ENCODE data around the gene LHPP.

The LHPP gene

GRCh38 chr10:124453960-124454610 is 7.5 kb upstream of the LHPP start:
- no peak overlapping the region for H3K4me3 ChIP-seq (ENCODE audit: low read depth, low read length, poor library complexity, severe bottlenecking)
- H3K27ac ChIP-seq (ENCODE audit: low read depth, low read length, poor library complexity, severe bottlenecking), result no peak overlapping the region
- H3K36me3 ChIP-seq (ENCODE audit: insufficient read depth, low read length), result no peaks in the 10 kb centered on the region
- H3K4me1 ChIP-seq (ENCODE audit: insufficient read depth, low read length, severe bottlenecking), result no peaks in the 10 kb centered on the region
- H4K20me1 ChIP-seq (ENCODE audit: insufficient read depth, low read length), result no peaks in the 10 kb centered on the region
- 0 out of 2 replicates have a peak, but pooled peaks cover 10% of the 10 kb centered on the region for H3K27me3 ChIP-seq (ENCODE audit: insufficient read depth, low read length)
- H3K79me2 ChIP-seq (ENCODE audit: insufficient read depth, low read length), result no peaks in the 10 kb centered on the region
- H3K9ac ChIP-seq (ENCODE audit: low read length), result no peak overlapping the region
- no peaks in the 10 kb centered on the region for H3K9me3 ChIP-seq (ENCODE audit: low read length)
- no peak overlapping the region for H2AFZ ChIP-seq (ENCODE audit: low read length)
- no peak overlapping the region for H3K4me2 ChIP-seq (ENCODE audit: low read length)
- no peak for TF ChIP-seq CTCF (IDR thresholded peaks at IDR 0.05; ENCODE audit: low read length)
- no peak for TF ChIP-seq EZH2 (IDR thresholded peaks at IDR 0.05; ENCODE audit: borderline replicate concordance, low read length)
- no peaks in the 10 kb centered on the region for H3F3A ChIP-seq (ENCODE audit: insufficient read depth, low read length)
- H3K9me2 ChIP-seq (ENCODE audit: low read depth, low read length), result no peaks in the 10 kb centered on the region

DNA sequence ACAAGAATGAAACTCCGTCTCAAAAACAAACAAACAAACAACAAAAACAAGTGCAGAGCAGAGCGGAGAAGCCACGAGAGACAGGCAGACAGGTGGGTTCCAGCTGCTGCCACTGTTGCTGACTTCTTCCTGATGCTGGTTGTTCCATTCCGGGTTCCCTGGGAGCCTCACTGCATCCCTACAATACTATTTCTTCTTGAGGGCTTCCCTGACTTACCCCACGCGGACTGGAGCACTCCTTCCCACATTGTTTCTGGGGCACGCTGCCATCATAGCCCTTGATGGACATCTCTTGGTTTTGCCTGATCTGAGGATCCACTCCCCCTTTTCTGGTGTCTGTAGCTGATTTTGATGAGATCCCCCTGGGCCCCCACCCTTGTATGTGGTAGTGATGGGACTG is 6.2 kb upstream of the LHPP start:
- Histone ChIP-seq H4K20me1 (ENCODE audit: insufficient read depth, low read length) (no peaks in the 10 kb centered on the region), H3K27ac (ENCODE audit: low read depth, low read length, poor library complexity, severe bottlenecking) (no peak overlapping the region), H3K9ac (ENCODE audit: low read length) (no peak overlapping the region), H3K79me2 (ENCODE audit: insufficient read depth, low read length) (no peaks in the 10 kb centered on the region), H3K36me3 (ENCODE audit: insufficient read depth, low read length) (no peaks in the 10 kb centered on the region), H3K9me3 (ENCODE audit: low read length) (no peaks in the 10 kb centered on the region), H3K4me3 (ENCODE audit: low read depth, low read length, poor library complexity, severe bottlenecking) (no peak overlapping the region), H3F3A (ENCODE audit: insufficient read depth, low read length) (no peaks in the 10 kb centered on the region), H3K4me1 (ENCODE audit: insufficient read depth, low read length, severe bottlenecking) (no peaks in the 10 kb centered on the region), H3K27me3 (ENCODE audit: insufficient read depth, low read length) (0 out of 2 replicates have a peak, but pooled peaks cover 10% of the 10 kb centered on the region), H3K4me2 (ENCODE audit: low read length) (no peak overlapping the region), H3K9me2 (ENCODE audit: low read depth, low read length) (no peaks in the 10 kb centered on the region), H2AFZ (ENCODE audit: low read length) (no peak overlapping the region)
- TF ChIP-seq EZH2 (IDR thresholded peaks at IDR 0.05; ENCODE audit: borderline replicate concordance, low read length) (no peak), CTCF (IDR thresholded peaks at IDR 0.05; ENCODE audit: low read length) (no peak)

- H3K9me2 ChIP-seq (ENCODE audit: low read depth, low read length), result no peaks in the 10 kb centered on the region
- no peaks in the 10 kb centered on the region for H4K20me1 ChIP-seq (ENCODE audit: insufficient read depth, low read length)
- TF ChIP-seq EZH2 (IDR thresholded peaks at IDR 0.05; ENCODE audit: borderline replicate concordance, low read length) (no peak), CTCF (IDR thresholded peaks at IDR 0.05; ENCODE audit: low read length) (no peak)
- peaks cover 10% of the 10 kb centered on the region for H3K4me1 ChIP-seq (ENCODE audit: insufficient read depth, low read length, severe bottlenecking)
- H2AFZ ChIP-seq (ENCODE audit: low read length), result no peak overlapping the region
- no peaks in the 10 kb centered on the region for H3K79me2 ChIP-seq (ENCODE audit: insufficient read depth, low read length)
- H3K4me2 ChIP-seq (ENCODE audit: low read length), result no peak overlapping the region
- H3K27me3 ChIP-seq (ENCODE audit: insufficient read depth, low read length), result 0 out of 2 replicates have a peak, but pooled peaks cover 5% of the 10 kb centered on the region
- H3K9me3 ChIP-seq (ENCODE audit: low read length), result no peaks in the 10 kb centered on the region
- H3K9ac ChIP-seq (ENCODE audit: low read length), result no peak overlapping the region
- H3K27ac ChIP-seq (ENCODE audit: low read depth, low read length, poor library complexity, severe bottlenecking), result no peak overlapping the region
- H3K36me3 ChIP-seq (ENCODE audit: insufficient read depth, low read length), result no peaks in the 10 kb centered on the region
- H3K4me3 ChIP-seq (ENCODE audit: low read depth, low read length, poor library complexity, severe bottlenecking), result no peak overlapping the region
- no peaks in the 10 kb centered on the region for H3F3A ChIP-seq (ENCODE audit: insufficient read depth, low read length)
Measured at GRCh38 chr10:124458473-124458872, 3.1 kb upstream of the LHPP start.
